ENCODE data around the gene NAGK.

Gene NAGK

DNA sequence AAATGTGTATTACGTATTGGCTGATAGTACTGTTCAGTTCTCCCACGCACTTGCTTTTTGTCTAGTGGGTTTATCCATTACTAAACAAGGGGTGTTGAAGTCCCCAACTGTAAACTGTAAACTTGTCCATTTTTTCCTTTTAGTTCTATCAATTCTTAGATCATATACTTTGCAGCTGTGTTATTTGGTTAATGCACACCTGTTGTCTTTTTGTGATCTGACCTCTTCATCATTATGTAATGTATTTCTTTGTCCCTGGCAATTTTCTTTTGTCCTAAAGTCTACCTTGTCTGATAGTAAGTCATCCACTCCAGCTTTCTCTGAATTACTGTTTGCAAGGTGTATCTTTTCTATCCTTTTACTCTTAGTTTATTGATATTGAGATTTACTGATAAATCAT is 39.6 kb downstream of the NAGK start:
- DNase-seq (ENCODE audit: low spot score) = no peak

DNA sequence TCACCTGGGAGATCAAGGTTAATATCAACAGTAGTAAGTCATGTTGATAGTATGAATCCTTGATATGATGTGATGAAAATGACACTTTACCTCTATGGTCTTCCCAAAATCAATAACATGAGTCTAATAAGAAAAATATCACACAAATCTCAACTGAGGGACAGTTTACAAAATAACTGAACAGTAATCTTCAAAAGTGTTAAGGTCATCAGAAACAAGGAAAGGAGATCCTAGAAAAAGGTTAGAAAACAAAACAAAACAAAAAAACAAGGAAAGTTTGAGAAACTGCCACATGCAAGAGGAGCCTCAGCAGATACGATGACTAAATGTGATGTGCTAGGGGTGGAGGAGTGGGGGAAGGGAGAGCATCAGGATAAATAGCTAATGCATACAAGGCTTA is 45.4 kb downstream of the NAGK start:
- DNase-seq (ENCODE audit: low spot score) = no peak

DNA sequence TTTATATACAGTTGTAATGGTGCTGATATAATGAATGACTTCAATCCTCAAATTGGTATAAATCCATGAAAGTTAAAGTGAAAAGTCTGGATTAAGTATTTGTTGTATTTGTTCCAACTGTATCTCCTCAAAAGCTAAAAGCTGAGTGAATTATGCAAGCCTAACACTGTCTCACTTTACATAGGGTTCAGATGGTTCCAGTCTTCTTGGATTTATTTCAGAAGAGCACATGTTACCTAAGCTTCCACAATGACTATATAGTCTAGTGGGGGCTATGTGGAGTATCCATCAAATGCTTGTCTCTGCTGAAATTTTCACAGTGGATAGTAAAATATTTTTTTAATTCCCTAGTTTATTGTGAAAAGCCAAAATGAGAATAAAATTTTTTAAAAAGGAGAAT is 48.6 kb downstream of the NAGK start:
- DNase-seq (ENCODE audit: low spot score) = no peak

DNA sequence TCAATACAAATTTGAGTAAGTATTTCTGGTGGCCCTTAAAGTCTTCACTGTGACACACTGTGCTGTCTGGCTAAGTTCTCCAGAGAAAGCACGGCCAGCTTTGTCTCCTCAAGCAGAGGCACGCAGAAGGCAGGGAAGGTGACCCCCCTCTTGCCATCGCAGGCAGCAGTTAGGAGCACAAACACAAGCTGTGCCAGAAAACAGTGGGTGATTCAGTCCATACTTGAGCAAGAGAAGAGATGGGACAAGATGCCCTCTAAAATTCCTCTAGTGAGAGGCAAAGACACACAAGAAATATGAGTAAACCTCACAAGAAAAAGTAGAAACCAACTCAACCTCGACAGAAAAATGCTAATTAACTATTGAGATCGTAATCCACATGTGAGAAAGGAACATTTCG is 51.7 kb downstream of the NAGK start:
- no peak for DNase-seq (ENCODE audit: low spot score)

GRCh38 chr2:71121479-71121878 is 53.0 kb downstream of the NAGK start:
- no peak for DNase-seq (ENCODE audit: low spot score)

DNA sequence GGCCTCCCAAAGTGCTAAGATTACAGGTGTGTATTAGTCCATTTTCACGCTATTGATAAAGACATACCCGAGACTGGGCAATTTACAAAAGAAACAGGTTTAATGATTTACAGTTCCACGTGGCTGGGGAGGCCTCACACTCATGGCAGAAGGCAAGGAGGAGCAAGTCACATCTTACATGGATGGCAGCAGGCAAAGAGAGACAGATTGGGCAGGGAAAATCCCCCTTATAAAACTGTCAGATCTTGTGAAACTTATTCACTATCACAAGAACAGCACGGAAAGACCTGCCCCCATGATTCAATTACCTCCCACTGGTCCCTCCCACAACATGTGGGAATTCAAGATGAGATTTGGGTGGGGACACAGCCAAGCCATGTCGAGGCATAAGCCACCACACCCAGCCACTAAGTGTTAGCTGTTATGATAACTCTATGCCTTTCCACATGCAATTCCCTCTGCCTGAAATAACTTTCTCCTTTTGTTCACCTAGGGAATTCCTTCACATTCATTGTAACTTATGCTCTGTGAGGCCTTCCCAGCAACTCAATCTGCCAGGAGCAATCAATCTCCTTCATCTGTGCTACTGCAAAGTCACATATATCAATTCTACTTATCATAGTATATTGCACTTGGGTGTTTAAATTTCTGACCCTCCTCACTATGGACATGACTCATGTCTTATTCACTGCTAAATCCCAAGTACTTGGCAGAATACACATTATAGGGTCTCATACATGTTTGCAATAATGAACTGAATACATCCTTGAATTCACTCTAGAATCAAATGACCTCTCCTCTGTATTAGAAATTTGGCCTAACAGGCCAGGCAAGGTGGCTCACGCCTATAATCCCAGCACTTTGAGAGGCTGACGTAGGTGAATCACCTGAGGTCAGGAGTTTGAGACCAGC is 54.2 kb downstream of the NAGK start:
- DNase-seq (ENCODE audit: low spot score) = peak; percentile 23

GRCh38 chr2:71125506-71126294 is 57.3 kb downstream of the NAGK start:
- no peak for DNase-seq (ENCODE audit: low spot score)

- no peak for DNase-seq (ENCODE audit: low spot score)
Measured at GRCh38 chr2:71126957-71127356, 58.5 kb downstream of the NAGK start.
